Ureter (tissue), 1 donor: ENCODE data around the gene TMEM150B. TPM values are rescaled to one million over a fixed set of nuclear protein-coding genes. Genes with fewer than 3 reads are reported as not detected.

ENCODE experiments used
- DNase-seq: peaks from one replicate; pipeline ENCODE4 v3.0.0-alpha.2; 2020; ENCODE audit warnings: low spot score
- total RNA-seq: library from RNA; stranded (reverse); gene quantifications from one replicate; pipeline ENCODE4 v1.2.4, GENCODE V29; 2023
- donor health status: DM: yes; HTN: yes; CAD: no.

The TMEM150B gene
- total RNA-seq, result 1.9 TPM

- no peak for DNase-seq
Observed at GRCh38 chr19:55325172-55325571, at the start of gene TMEM150B. Gene TMEM150B, minus strand, starts transcription at chr19:55325341. Its CDS starts 4,305 bp downstream, at chr19:55321036.

- DNase-seq, result no peak
Observed at GRCh38 chr19:55373993-55374757, 49.0 kb upstream of the TMEM150B start.

GRCh38 chr19:55373306-55373992, 48.3 kb upstream of the TMEM150B start:
- DNase-seq, result no peak

DNA sequence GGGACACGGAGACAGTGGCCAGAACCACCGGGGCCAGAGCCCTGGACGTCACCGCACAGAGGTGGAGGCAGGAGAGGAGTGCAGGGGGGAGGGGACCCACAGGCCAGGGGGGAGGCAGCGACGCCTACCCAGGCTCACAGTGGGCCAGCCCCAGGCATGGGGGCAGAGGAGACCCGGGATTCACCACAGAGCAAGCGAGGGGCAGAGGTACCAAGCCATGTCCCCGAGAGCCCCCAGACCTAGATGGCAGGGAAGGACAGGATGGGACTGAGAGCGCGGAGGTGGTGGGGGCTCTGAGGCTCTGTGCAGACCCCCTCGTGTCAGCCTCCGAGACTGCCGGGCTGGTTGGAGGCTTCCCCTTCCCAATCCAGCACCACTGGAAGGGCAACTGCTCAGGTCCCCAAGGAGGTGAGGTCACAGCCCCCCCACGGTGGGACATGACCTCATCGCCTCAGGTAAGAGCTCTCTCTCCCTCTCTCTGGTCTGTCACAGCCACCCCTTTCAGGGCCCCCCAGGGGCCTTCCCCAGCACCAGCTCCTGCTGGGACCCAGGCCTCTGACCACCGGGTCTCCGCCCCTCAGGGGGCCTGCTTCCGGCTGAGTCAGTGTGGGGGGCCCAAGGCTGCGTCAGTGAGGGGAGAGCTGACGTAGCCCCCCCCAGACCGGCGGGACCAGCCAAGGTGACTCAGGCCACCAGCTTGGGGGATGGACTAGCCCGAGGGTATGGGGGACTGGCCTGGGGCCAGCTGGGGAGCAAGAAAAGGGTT, 47.4 kb upstream of the TMEM150B start:
- no peak for DNase-seq

GRCh38 chr19:55370305-55370988, 45.3 kb upstream of the TMEM150B start, which contains the start of gene IL11:
Gene IL11, minus strand, starts transcription at chr19:55370463. Its CDS starts 153 bp downstream, at chr19:55370310.
- no peak for DNase-seq

DNA sequence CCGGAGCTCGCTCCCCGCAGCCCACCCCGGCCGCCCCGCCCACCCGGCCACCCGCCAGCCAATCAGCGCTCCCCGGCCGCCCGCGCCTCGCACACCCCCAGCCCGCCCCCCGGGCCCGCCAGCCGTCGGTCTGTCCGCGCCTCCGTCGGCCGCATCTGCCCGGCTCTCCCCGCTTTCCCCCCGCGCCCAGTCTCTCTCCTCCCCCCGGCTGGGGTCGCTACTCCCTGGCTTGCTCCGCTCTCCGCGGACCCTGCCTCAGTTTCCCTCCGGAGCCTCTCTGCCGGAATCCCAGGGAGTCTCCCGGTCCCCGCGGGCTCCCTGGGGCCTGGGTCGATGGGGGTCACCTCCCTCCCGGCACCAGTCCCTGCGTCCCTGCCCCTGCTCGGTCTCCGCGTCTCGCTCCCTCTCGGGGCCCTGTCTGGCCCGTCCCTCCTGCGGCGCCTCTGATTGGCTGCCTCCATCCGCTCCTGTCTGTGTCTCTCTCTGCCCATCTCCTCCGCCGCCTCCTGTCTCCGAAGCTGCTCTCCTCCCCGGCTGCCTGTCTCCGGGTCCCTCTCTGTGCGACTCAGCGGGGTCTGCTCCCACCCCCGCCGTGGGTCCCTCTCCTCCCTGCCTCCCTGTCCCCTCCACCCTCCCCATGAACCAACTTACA, 44.6 kb upstream of the TMEM150B start:
- DNase-seq, result no peak

DNA sequence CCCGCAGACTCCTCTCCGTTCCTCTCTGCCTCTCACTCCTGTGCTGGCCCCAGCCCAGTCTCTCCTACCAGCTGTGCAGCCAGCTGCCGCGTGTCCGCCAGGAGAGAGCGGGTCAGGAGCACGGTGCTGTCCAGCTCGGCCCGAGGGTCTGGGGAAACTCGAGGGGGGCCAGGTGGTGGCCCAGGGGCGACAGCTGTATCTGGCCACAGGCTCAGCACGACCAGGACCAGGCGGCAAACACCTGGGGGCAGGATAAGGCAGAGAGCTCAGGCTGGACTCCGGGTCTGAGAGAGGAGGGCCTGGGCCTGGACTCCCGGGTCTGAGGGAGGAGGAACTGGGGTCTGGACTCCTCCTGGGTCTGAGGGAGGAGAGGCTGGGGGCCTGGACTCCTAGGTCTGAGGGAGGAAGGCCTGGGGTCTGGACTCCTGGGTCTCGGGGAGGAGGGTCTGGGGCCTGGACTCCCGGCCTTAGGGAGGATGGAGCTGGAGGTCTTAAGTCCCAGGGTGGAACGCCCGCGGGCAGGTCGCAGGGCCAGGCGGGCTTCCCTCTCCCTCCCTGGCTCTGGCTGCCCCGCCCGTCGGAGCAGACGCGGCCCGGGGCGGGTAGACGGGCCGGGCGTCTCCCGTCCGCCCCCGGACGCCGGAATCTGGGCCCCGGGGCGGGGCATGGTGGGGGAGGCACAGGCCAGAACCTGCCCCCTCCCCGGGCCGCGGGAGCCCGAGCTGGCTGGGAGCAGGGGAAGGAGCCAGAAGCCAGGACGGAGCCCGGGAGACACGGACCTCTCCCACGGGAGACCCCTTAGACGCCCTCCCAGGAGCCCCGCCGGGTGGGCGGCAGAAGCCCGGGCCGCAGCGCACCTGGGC, 43.8 kb upstream of the TMEM150B start:
- DNase-seq, result no peak

- no peak for DNase-seq
Observed at GRCh38 chr19:55368106-55368505, 43.0 kb upstream of the TMEM150B start.

DNA sequence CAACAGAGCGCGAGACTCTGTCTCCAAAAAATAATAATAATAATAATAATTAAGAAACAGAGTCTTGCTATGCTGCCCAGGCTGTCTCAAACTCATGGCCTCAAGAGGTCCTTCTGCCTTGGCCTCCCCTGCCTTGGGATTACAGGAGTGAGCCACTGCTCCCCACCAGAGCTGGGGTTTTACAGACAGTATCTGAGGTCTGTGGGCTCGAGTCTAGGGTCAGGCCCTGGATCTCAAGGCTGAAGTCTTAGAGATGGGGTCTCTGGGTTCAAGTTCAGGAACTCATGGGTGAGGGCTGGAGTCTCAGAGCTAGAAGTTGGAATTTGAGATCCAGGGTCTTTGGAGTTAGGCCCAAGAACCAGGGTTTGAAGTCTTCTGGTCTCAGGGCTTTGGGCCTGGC, 41.6 kb upstream of the TMEM150B start:
- DNase-seq, result no peak

- no peak for DNase-seq
Observed at GRCh38 chr19:55365964-55366363, 40.8 kb upstream of the TMEM150B start.

DNA sequence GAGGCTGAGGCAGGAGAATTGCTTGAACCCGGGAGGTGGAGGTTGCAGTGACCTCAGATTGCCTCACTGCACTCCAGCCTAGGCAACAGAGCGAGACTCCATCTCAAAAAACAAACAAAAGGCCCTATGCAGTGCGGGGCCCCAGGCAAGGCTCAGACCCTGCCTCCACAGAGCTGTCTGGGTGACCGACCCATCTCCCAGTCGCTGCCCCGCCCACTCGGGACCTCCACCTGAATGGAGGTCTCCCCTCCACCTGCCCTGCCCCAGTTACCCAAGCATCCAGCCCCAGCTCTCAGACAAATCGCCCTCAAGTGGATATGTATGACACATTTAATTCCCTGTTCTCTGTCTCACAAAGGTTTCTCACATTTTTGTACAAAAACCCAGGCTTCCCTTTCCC, 40.1 kb upstream of the TMEM150B start:
- DNase-seq, result no peak

- no peak for DNase-seq
Observed at GRCh38 chr19:55362990-55363716, 38.0 kb upstream of the TMEM150B start, which contains the start of gene GARIN5B. Gene GARIN5B, minus strand, starts transcription at chr19:55363260. Its CDS starts 194 bp downstream, at chr19:55363066.

- DNase-seq, result no peak
Observed at GRCh38 chr19:55362174-55362989, 37.2 kb upstream of the TMEM150B start.

GRCh38 chr19:55360902-55361301, 35.8 kb upstream of the TMEM150B start:
- DNase-seq, result no peak

DNA sequence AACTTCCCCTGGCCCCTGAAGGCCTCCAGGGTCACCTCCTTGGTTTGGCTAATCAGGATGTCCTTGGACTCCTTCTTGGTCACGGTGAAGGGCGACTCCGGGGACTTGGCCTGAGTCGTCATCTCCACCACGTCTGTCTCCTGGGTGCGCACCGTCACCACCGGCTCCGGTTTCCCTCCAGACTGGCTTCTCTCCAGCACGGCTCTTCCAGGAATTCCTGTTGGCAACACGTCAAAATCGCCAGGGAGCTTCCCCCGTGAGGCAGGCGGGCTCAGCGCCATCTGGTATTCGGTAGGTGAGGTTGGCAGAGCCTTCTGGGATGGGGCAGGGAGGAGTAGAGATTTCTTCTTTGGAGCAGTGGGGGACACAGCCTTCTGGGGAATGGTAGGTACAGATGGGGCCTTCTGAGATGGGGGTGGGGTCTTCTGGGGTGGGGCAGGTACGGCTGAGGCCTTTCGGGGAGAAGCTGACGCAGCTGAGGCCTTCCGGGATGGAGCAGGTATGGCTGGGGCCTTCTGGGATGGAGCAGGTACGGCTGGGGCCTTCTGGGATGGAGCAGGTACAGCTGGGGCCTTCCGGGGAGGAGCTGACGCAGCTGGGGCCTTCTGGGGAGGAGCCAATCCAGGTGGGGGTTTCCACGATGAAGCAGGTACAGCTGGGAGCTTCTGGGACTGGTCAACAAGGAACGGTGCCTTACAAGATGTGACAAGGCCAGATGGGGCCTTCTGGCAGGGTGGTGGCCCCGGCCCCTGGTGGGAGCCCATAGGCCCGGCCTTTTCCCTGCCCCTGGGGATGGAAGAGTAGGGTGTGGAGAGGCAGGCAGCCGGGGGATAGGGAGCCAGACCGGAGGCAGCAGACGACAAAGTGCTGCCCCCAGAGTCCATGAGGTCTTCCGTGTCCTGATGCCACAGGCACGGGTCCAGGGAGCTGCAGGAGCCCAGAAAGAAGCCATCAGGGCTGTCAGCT, 34.1 kb upstream of the TMEM150B start:
- no peak for DNase-seq

DNA sequence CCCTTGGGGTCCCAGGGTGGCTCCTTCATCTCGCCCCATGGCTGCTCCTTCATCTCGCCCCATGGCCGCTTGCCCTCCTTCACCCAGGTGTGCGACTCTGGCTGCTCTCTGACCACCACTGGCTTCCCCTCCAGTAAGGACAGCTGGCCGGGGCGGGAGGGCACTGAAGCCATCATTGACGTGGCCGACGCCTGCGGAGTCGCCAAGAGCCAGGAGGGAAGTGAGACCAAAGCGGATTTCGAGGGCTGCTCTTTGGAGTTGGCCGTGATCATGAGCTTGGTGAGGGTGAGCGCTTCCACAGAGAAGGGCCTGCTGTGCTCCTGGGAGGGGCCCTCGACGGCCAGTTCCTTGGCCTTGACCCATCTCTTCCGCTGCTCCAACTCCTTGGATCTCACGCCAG, 33.4 kb upstream of the TMEM150B start:
- no peak for DNase-seq

DNA sequence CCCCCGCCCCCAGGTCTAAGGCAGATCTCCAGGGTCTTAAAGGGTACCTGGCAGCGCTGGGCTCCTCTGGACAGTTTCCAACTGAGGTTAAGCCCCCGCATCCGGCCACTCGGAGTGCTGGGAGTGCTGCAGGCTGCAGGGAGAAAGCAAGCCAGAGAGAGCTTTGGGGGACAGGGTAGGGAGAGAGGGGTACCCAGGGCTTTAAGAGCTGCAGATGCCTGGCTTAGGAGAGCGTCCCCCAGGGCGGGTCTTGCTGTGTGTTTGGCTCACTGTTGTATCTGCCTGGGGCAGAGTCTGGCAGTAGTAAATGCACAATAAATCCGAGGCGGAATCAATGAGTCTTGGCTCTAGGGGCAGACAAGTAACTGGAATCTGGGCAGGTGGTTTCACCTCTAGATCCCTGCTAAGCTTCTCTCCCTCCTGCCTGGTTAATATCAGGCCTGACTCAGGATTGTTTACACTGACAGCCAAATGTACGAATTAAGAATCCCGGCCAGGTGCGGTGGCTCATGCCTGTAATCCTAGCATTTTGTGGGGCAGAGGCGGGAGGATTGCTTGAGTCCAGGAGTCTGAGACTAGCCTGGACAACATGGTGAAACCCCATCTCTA, 30.2 kb upstream of the TMEM150B start:
- DNase-seq, result no peak
